IgD-negative memory B cell (primary cell): ENCODE data around the gene DNAH8. TPM values are rescaled to one million over a fixed set of nuclear protein-coding genes. Genes with fewer than 3 reads are reported as not detected.

Experiments used
- H3K27ac Mint-ChIP-seq, 3 donors: one replicate each; pipeline ENCODE4 v1.8.0; 2020 to 2022; ENCODE audit warnings: mild to moderate bottlenecking in 3 of 3, mixed read lengths in 3 of 3, moderate library complexity in 1 of 3
- H3K27me3 Mint-ChIP-seq: one replicate; pipeline ENCODE4 v1.8.0; 2021; ENCODE audit warnings: mixed read lengths
- H3K36me3 Mint-ChIP-seq: one replicate; pipeline ENCODE4 v1.8.0; 2020; ENCODE audit warnings: mild to moderate bottlenecking, mixed read lengths
- H3K4me1 Mint-ChIP-seq, 3 donors: one replicate each; pipeline ENCODE4 v1.8.0; 2020 to 2022; ENCODE audit warnings: mixed read lengths in 3 of 3, mild to moderate bottlenecking in 1 of 3
- H3K4me3 Mint-ChIP-seq, 4 donors: one replicate each; pipeline ENCODE4 v1.8.0; 2020 to 2022; ENCODE audit warnings: mild to moderate bottlenecking in 4 of 4, mixed read lengths in 4 of 4, moderate library complexity in 3 of 4
- H3K9me3 Mint-ChIP-seq, 3 donors: one replicate each; pipeline ENCODE4 v1.8.0; 2020 to 2021; ENCODE audit warnings: mixed read lengths in 3 of 3, mild to moderate bottlenecking in 1 of 3
- polyA plus RNA-seq: library from polyadenylated mRNA; unstranded; fragments of 300-500 nt; fragmentation: Illumina TruSeq; gene quantifications from one replicate; pipeline ENCODE4 v1.2.3, GENCODE V29; 2021

The DNAH8 gene
- polyA plus RNA-seq, 1 donor from 2014 or later: 0.94 TPM

DNA sequence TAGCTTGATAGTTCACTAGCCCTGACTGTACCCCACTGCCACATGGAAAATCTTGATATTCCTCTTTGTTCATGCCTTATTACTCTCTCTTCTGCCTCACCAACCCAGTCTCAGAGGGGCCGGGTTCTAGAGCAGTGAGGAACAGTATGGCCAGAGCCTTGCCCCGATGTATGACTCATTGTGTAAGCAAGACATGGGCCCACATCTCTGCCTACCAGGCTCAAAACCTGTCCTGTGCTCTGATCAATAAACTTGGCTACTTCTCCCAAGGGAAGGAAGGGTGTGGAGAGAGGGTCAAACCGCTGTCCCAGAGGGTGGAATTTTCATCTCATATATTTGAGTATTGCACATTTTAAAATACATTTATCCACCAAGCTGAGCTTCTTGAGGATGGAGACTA is 91.7 kb downstream of the DNAH8 start:
- Mint-ChIP-seq H3K4me3 (no peak overlapping the region), H3K27me3 (no peaks in the 10 kb centered on the region), H3K4me1 (peaks cover 3 to 7% (median 7%) of the 10 kb centered on the region in 3 donors), H3K27ac (no peak overlapping the region), H3K9me3 (no peaks in the 10 kb centered on the region), H3K36me3 (no peaks in the 10 kb centered on the region)

DNA sequence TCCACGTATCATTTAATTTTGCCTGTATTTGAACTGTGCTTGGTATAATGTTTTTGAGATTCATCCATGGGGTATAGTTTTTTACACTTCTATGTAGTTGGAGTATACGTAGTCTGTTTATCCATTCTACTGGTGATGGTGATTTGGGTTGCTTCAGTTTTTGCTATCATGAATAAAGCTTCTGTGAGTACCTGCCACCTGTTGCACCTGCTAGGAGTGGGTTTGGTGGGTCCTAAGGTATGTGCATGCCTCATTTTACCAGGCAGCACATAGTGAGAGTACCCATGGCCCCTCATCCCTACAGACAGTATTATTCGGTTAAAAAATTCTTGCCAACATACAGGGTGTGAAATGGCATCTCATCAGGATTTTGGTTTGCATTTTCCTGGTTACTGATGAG is 92.9 kb downstream of the DNAH8 start:
- Mint-ChIP-seq H3K4me1 (peaks cover 3 to 7% (median 7%) of the 10 kb centered on the region in 3 donors), H3K36me3 (no peaks in the 10 kb centered on the region), H3K27ac (peak overlapping the region in 1 of 3 donors; percentile 68), H3K9me3 (no peaks in the 10 kb centered on the region), H3K27me3 (no peaks in the 10 kb centered on the region), H3K4me3 (no peak overlapping the region)

DNA sequence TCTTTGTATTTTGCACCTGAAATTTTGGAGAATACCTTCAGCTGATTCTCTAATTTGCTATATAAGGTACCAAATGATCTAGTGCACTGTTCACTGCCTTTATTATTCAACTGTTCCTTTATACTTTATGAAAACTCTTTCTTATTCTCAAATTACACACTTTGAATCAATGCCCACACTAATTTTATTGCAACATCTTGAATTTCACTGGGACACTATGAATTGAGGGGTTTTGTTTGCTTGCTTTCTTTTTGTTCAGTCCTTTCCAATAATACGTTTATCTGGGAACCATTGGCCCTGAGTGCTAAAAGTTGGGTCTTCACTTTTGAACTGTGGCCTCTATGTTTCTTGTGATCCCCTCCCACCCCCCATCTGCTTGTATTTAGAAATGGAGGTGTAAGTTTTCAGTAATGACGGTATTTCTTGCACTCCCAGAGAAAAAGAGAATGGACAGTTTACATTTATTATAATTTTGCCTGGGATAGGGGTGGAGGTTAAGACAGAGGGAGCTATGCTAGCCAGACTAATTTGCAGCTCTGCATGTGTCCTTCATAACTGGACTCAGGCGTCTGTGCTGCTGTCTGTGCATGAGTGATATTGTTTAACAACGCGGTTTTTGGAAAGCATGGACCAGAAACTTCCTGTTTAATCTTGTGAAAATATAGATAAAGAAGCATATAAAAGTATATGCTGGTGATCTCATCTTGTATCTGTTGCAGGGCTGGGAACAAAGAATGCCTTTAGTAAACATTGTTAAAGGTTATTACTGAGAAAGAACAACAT is 98.1 kb downstream of the DNAH8 start:
- Mint-ChIP-seq H3K4me3 (no peak overlapping the region), H3K36me3 (peaks cover 3% of the 10 kb centered on the region), H3K4me1 (peaks cover 0 to 2% (median 2%) of the 10 kb centered on the region in 3 donors), H3K9me3 (no peaks in the 10 kb centered on the region), H3K27ac (peak overlapping the region in 1 of 3 donors; percentile 39), H3K27me3 (no peaks in the 10 kb centered on the region)

DNA sequence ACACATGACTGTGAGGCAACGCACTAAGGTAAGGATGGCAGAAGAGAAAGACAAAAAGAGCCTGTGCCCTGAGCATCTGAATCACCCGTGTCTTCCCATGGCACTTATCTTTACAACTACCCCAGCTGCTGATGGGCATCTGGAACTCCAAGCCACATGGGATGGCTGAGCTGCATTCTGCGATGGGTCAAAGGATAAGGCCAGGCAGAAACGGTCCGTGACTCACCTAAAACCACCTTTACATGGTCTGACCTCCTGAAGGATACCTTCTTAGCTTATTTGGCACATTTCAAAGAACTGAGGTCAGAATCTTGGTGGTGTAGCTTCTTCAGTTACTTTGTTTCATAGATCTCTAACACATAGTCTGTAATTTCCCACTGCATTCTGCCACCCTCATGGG is 99.7 kb downstream of the DNAH8 start:
- Mint-ChIP-seq H3K4me3 (no peak overlapping the region), H3K4me1 (peaks cover 0 to 2% (median 2%) of the 10 kb centered on the region in 3 donors), H3K27me3 (no peaks in the 10 kb centered on the region), H3K9me3 (no peaks in the 10 kb centered on the region), H3K36me3 (peaks cover 3% of the 10 kb centered on the region), H3K27ac (no peak overlapping the region)

DNA sequence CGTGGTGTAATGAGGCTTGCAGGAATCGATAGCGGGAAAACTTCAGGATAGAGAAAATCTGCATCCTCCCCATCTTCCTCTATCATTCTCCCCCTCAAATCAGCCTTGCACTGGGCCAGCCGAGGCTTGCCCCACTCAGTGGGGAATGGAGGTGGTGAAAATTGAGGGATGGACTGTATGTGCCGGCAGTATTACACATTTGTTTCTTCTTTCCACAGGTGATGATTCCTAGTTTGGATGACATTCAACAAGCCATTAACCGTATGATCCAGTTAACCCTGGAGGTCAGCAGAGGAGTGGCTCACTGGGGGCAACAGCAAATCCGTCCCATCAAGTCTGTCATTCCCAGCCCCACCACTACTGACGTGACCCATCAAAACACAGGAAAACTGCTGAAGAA is 100.1 kb downstream of the DNAH8 start:
- no peak overlapping the region for H3K4me3 Mint-ChIP-seq
- H3K27ac Mint-ChIP-seq: no peak overlapping the region
- H3K9me3 Mint-ChIP-seq: no peaks in the 10 kb centered on the region
- no peaks in the 10 kb centered on the region for H3K27me3 Mint-ChIP-seq
- peaks cover 3% of the 10 kb centered on the region for H3K36me3 Mint-ChIP-seq
- H3K4me1 Mint-ChIP-seq: peaks cover 0 to 2% (median 2%) of the 10 kb centered on the region in 3 donors

DNA sequence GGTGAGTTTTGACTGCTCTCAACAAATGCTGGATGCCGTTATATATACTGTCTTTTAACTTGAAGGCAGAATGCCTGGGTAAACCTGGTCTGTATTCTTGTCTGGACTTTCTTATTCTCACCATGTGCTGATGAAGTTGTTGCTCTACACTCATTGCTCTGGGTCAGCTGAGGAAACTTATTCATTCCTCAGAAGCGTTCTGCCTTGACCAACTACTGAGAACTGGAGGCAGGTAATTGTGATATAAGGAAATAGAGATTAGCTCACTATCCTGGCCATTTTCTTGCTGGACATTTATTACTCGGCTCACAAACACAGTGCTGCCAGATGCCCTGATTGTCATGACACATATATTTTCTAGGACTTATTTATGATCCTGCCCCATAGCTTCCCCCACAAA is 103.6 kb downstream of the DNAH8 start:
- no peaks in the 10 kb centered on the region for H3K9me3 Mint-ChIP-seq
- no peak overlapping the region for H3K27ac Mint-ChIP-seq
- H3K4me1 Mint-ChIP-seq: no peaks in the 10 kb centered on the region
- H3K36me3 Mint-ChIP-seq: peaks cover 3% of the 10 kb centered on the region
- H3K4me3 Mint-ChIP-seq: no peak overlapping the region
- H3K27me3 Mint-ChIP-seq: no peaks in the 10 kb centered on the region

DNA sequence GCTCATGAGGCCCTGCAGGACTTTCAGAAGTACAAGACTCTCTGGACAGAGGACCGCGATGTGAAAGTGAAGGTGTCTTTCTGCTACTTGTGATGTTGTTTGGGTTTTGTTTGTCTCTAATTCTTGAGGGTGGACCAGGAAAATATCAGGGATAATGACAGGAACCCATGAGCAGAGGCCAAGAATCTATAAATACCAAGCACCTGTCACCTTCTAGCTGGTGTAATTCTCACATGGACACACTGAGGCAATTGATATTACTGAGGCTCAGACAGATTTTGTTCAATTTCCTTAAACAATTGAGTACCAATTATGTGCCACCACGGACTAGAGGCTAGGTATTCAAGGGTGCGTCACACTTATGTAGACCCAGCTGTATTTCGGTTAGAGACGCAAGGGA is 107.9 kb downstream of the DNAH8 start:
- Mint-ChIP-seq H3K27me3 (no peaks in the 10 kb centered on the region), H3K9me3 (peaks cover 0 to 6% (median 0%) of the 10 kb centered on the region in 3 donors), H3K36me3 (peaks cover 3% of the 10 kb centered on the region), H3K27ac (peak overlapping the region in 1 of 3 donors; percentile 24), H3K4me3 (no peak overlapping the region), H3K4me1 (peaks cover 0 to 2% (median 0%) of the 10 kb centered on the region in 3 donors)

DNA sequence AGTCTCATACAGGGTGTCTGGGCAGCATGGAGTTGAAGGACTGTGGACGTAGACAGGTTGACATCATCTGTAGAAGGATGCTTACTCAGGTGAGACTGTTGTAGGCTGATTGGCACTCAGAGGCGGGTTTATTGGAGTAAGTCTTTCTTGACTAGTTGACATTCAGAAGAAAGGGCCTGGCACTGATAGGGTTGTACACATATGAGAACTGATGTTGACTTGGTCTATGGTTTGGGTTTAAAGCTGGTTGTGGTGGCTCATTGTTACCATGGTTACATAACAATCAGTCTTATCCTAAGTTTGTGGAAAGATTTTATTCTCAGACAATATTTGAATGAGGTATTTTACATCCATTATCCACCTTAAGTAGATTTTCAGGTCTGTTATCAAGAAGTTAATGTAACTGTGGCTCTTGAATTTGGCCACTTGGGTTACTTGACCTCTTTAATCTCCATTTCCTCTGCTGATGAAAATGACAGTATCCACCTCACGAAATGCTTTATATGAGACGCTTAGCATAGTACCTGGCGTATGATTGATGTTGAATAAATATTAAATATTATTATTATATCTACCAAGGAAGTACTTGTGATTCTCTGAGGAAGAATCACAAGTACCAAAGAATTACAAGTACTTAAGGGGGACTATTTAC is 109.3 kb downstream of the DNAH8 start:
- no peaks in the 10 kb centered on the region for H3K27me3 Mint-ChIP-seq
- H3K27ac Mint-ChIP-seq: no peak overlapping the region
- H3K4me3 Mint-ChIP-seq: no peak overlapping the region
- H3K9me3 Mint-ChIP-seq: peaks cover 0 to 6% (median 0%) of the 10 kb centered on the region in 3 donors
- peaks cover 0 to 2% (median 0%) of the 10 kb centered on the region in 3 donors for H3K4me1 Mint-ChIP-seq
- H3K36me3 Mint-ChIP-seq: peaks cover 7% of the 10 kb centered on the region

DNA sequence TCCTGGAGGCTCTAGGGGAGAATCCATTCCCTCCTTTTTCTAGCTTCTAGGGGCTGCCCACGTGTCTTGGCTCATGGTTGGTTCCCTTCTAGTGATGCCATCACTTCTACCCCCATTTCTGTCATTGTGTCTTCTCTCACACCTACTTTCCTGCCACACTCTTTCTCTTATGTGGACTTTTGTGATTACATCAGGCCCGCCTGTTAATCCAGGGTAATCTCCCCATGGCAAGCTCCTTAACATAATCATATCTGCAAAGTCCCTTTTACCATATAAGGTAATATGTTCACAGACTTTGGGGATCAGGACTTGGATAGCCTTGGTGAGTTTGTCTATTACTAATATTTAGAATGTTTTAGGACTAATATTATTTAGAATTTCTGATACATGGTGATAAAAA is 111.9 kb downstream of the DNAH8 start:
- Mint-ChIP-seq H3K27ac (no peak overlapping the region), H3K4me3 (peak overlapping the region in 1 of 4 donors; percentile 18), H3K9me3 (peaks cover 0 to 12% (median 0%) of the 10 kb centered on the region in 3 donors), H3K4me1 (peaks cover 0 to 2% (median 0%) of the 10 kb centered on the region in 3 donors), H3K36me3 (peaks cover 10% of the 10 kb centered on the region), H3K27me3 (no peaks in the 10 kb centered on the region)

DNA sequence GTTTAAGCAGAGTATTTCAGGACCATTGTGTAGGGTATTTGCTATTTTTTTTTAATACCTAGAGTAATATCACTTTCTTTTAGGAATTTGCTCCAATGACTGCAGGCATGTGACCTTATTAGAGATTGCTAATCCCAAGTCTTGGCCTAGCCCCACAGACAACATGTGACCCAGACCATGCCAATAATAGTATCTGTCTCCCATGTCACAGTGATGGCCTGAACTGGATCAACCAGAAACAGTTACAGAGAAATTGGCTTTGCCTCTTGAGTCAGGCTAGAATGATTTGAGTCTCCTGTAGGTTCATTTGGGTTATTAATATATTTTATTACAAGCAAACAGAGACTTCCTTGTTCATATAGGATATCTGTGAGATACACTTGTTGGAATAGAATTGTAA is 116.8 kb downstream of the DNAH8 start:
- Mint-ChIP-seq H3K9me3 (peaks cover 0 to 8% (median 0%) of the 10 kb centered on the region in 3 donors), H3K27me3 (no peaks in the 10 kb centered on the region), H3K36me3 (peaks cover 10% of the 10 kb centered on the region), H3K4me1 (no peaks in the 10 kb centered on the region), H3K27ac (no peak overlapping the region), H3K4me3 (no peak overlapping the region)

DNA sequence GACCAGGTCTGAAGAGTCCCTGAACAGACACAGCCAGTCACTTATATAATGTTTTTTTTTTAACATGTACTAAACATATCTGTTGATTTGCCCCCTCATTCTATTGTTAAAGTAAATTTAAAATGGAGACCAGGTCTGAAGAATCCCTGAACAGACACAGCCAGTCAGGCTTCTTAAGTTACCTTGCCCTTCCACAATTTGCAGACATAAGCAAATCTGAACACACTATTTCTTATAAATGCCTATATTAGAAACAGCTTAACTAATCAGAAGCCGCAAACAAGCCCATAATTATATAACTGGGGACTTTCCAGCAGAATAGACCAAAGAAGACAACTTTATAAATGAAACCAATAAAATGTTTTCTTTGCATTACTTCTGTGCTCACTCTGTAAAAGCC is 118.2 kb downstream of the DNAH8 start:
- Mint-ChIP-seq H3K27ac (no peak overlapping the region), H3K27me3 (no peaks in the 10 kb centered on the region), H3K4me1 (no peaks in the 10 kb centered on the region)

DNA sequence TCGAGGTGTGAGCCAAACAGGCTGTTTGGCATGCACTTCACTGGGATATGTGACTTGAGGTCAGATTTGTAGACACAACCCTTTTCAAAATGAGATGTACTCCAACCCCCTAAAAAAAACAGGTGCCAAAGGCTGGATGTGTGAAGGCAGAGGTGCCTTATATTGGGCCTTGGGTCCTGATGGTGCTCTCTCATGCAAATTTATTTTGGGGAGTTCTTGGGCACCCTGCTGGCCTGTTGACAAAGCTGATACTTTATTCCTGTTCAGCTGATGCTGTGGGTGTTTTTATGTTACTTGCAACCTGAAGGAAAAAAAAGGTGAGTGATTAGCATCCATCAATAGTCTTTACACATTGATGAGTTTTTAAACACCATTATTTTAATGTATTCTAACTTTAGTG is 121.5 kb downstream of the DNAH8 start:
- H3K27me3 Mint-ChIP-seq: no peaks in the 10 kb centered on the region
- H3K9me3 Mint-ChIP-seq: no peaks in the 10 kb centered on the region
- H3K4me1 Mint-ChIP-seq: no peaks in the 10 kb centered on the region
- no peak overlapping the region for H3K27ac Mint-ChIP-seq
- no peak overlapping the region for H3K4me3 Mint-ChIP-seq
- peaks cover 3% of the 10 kb centered on the region for H3K36me3 Mint-ChIP-seq

More for the DNA sequence above, 118.2 kb downstream of the DNAH8 start:
- Mint-ChIP-seq H3K36me3 (peaks cover 10% of the 10 kb centered on the region), H3K4me3 (no peak overlapping the region), H3K9me3 (peaks cover 0 to 5% (median 0%) of the 10 kb centered on the region in 3 donors)

DNA sequence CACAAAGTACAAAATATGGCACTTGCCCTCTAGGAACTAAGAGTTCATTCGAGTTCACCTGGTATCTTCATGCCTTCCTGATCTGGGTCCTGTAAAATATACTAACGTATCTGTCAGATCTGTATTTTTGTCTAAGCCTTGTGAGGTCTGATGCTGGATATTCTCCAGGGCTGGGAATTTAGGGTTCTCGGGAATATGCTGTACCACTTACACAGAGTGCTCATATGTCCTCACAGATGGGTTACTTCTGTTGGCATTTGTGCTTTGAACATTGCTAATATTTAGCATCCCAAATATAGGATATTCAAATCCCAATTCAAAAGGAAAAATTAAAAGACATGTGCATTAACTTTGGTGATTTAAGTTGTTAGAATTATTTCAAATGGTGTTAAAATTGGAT is 122.0 kb downstream of the DNAH8 start:
- no peak overlapping the region for H3K4me3 Mint-ChIP-seq

DNA sequence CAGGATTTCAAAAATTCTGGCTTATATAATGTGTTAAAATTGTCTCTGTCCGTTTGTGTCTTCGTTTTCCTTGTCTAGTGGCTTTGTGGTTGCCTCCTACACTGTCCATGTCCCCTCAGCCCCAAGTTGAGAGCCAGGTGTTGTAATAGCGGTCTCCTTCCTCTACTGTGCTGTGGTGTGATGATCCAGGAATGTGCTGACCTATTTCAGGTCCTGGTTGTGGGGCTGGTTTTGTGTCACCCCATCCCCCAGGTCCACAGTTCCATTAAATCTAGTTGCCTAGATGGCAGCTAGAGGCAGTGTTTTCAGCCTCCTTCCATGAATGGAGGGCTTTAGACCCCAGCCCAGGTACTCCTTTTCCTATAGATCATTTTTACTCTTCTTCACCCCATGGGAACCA is 128.7 kb downstream of the DNAH8 start:
- H3K36me3 Mint-ChIP-seq: no peaks in the 10 kb centered on the region
- H3K4me3 Mint-ChIP-seq: no peak overlapping the region
- H3K27ac Mint-ChIP-seq: no peak overlapping the region
- no peaks in the 10 kb centered on the region for H3K27me3 Mint-ChIP-seq
- no peaks in the 10 kb centered on the region for H3K4me1 Mint-ChIP-seq
- H3K9me3 Mint-ChIP-seq: no peaks in the 10 kb centered on the region

More for the DNA sequence above, 122.0 kb downstream of the DNAH8 start:
- H3K27me3 Mint-ChIP-seq: no peaks in the 10 kb centered on the region
- H3K36me3 Mint-ChIP-seq: peaks cover 3% of the 10 kb centered on the region
- no peak overlapping the region for H3K27ac Mint-ChIP-seq
- no peaks in the 10 kb centered on the region for H3K4me1 Mint-ChIP-seq
- no peaks in the 10 kb centered on the region for H3K9me3 Mint-ChIP-seq

DNA sequence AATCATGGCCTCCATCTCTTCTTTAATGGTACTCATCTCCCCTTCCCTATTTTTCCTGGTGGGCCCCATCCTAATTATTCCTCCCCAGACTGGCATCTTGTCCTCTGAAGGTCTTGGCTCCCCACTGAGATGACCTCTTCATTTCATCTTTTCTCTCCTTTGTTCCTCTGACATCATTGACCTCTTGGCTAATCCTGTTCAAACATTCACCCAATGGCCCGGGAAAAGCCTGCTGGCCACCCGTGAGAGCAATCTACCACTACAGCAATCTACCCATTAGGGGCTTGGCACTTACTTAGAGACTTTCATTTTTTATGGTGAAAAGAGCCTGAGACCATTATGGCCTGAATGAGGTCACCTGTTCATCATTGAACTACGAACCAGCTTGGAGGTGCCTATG is 130.8 kb downstream of the DNAH8 start:
- no peaks in the 10 kb centered on the region for H3K9me3 Mint-ChIP-seq
- no peaks in the 10 kb centered on the region for H3K36me3 Mint-ChIP-seq
- no peak overlapping the region for H3K27ac Mint-ChIP-seq
- no peaks in the 10 kb centered on the region for H3K27me3 Mint-ChIP-seq
- H3K4me3 Mint-ChIP-seq: no peak overlapping the region
- no peaks in the 10 kb centered on the region for H3K4me1 Mint-ChIP-seq

DNA sequence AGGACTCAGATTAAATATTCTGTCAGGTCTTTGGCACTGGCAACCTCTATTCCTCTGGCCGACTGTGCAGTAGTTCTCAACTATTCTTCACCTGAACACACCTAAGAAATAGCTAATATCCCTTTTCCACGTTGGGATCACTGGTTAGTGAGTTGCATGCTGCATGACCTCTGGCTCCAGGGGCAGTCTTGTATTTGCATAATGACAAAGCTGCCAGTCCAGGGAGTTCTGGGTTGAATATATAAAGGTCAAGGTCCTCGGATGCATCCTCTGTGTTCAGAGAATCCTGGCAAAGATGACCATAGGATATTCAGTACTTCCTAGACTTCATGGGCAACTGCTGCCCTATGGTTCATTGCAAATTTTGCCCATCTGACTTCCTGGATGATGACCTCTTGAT is 131.2 kb downstream of the DNAH8 start:
- Mint-ChIP-seq H3K27ac (no peak overlapping the region), H3K27me3 (no peaks in the 10 kb centered on the region)

More for the DNA sequence above, 131.2 kb downstream of the DNAH8 start:
- H3K4me1 Mint-ChIP-seq: no peaks in the 10 kb centered on the region
- H3K4me3 Mint-ChIP-seq: no peak overlapping the region
- no peaks in the 10 kb centered on the region for H3K9me3 Mint-ChIP-seq
- no peaks in the 10 kb centered on the region for H3K36me3 Mint-ChIP-seq
